Spleen (tissue), 7 donors: ENCODE data around the gene CD164L2.
"Not testable (repeated sequence)": the region's sequence is repeated elsewhere in the genome, so short reads cannot be mapped to it uniquely, and the experiment has no call there.

Experiments used
- POLR2A ChIP-seq, 3 donors: fragments of 450-650 bp; IDR thresholded peaks; one replicate each; pipeline ENCODE4 v1.5.1; 2017; ENCODE audit warnings: antibody characterized with exemption in 3 of 3, mild to moderate bottlenecking in 1 of 3
- TF ChIP-seq, protein P1 (sequence below), 11 experiments: fragments of 200-600 bp in 7 of 11; fragments of 450-650 bp in 4 of 11; sonication (generic) in 4 of 11; IDR thresholded peaks in 8 of 11; conservative IDR thresholded peaks in 3 of 11; 1 replicate in 7 of 11; 2 replicates in 4 of 11; pipeline versions ENCODE4 v1.4.0 to v1.8.0; 2016 to 2021; ENCODE audit warnings: antibody characterized with exemption in 11 of 11, inconsistent platforms in 4 of 11, mild to moderate bottlenecking in 1 of 11
- donor health status: DM: no; HTN: no; CAD: no; lungs with moderate emphysema.
- donor health status: DM: no; HTN: no; CAD: no.
- donor health status: DM: no; HTN: no; CAD: no.

DNA sequence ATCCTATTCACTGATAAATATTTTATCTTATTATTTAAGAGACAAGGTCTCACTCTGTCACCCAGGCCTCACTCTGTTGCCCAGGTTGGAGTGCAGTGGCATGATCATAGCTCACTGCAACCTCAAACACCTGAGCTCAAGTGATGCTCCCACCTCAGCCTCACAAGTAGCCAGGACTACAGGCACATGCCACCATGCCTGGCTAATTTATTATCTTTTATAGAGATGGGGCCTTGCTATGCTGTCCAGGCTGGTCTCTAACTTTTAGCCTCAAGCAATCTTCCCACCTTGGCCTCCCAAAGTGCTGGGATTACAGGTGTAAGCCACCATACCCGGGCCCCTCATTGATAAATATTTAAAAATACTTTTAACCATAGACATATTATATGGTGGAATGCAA is 49.6 kb upstream of the CD164L2 start:
- TF ChIP-seq, protein P1, sequence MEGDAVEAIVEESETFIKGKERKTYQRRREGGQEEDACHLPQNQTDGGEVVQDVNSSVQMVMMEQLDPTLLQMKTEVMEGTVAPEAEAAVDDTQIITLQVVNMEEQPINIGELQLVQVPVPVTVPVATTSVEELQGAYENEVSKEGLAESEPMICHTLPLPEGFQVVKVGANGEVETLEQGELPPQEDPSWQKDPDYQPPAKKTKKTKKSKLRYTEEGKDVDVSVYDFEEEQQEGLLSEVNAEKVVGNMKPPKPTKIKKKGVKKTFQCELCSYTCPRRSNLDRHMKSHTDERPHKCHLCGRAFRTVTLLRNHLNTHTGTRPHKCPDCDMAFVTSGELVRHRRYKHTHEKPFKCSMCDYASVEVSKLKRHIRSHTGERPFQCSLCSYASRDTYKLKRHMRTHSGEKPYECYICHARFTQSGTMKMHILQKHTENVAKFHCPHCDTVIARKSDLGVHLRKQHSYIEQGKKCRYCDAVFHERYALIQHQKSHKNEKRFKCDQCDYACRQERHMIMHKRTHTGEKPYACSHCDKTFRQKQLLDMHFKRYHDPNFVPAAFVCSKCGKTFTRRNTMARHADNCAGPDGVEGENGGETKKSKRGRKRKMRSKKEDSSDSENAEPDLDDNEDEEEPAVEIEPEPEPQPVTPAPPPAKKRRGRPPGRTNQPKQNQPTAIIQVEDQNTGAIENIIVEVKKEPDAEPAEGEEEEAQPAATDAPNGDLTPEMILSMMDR (IDR thresholded peaks at IDR 0.05 in 8 of 11, conservative IDR thresholded peaks at IDR 0.05 in 3 of 11) = not testable (repeated sequence)
- TF ChIP-seq POLR2A (IDR thresholded peaks at IDR 0.05) = not testable (repeated sequence)
